Activated T-helper 1 cell treated with anti-CD3 and anti-CD28 coated beads, Interleukin-2, amount 50 U/mL, for 16 hours (primary cell): ENCODE measurements around the gene HYOU1.
A peak's percentile ranks its signal among the peaks of the same experiment; 100 is the strongest.
"Not testable (repeated sequence)": the region's sequence is repeated elsewhere in the genome, so short reads cannot be mapped to it uniquely, and the experiment has no call there.

Experiments used
- DNase-seq, 2 donors: peaks; one replicate each; pipeline ENCODE4 v3.0.0-alpha.2; 2020; ENCODE audit warnings: low read depth in 1 of 2, low spot score in 1 of 2

HYOU1 gene

GRCh38 chr11:119044708-119045107, 12.3 kb downstream of the HYOU1 start:
- no peak for DNase-seq

GRCh38 chr11:119042927-119043326, 14.1 kb downstream of the HYOU1 start:
- no peak for DNase-seq

- no peak for DNase-seq
Measured at GRCh38 chr11:119041821-119042514, 15.0 kb downstream of the HYOU1 start.

GRCh38 chr11:119039471-119039870, 17.5 kb downstream of the HYOU1 start:
- DNase-seq: not testable (repeated sequence)

- DNase-seq: no peak
Measured at GRCh38 chr11:119038884-119039283, 18.1 kb downstream of the HYOU1 start.

GRCh38 chr11:119034813-119035212, 22.2 kb downstream of the HYOU1 start:
- no peak for DNase-seq

- not testable (repeated sequence) for DNase-seq
Measured at GRCh38 chr11:119033421-119033820, 23.6 kb downstream of the HYOU1 start.

GRCh38 chr11:119031912-119032280, 25.1 kb downstream of the HYOU1 start:
- DNase-seq: no peak

- DNase-seq: peak; percentile 98 to 99
Measured at GRCh38 chr11:119030329-119031047, 26.5 kb downstream of the HYOU1 start, which contains the start of gene SLC37A4. TSS of gene SLC37A4 (minus strand) at chr11:119030877.

GRCh38 chr11:119030029-119030328, 27.0 kb downstream of the HYOU1 start:
- DNase-seq: no peak

GRCh38 chr11:119029340-119030028, 27.5 kb downstream of the HYOU1 start:
- peak in 1 of 2 donors; percentile 27 for DNase-seq

GRCh38 chr11:119029069-119029339, 28.0 kb downstream of the HYOU1 start:
- DNase-seq: no peak

- DNase-seq: no peak
Measured at GRCh38 chr11:119028346-119029068, 28.5 kb downstream of the HYOU1 start.

GRCh38 chr11:119027561-119028345, 29.3 kb downstream of the HYOU1 start:
- DNase-seq: no peak

- no peak for DNase-seq
Measured at GRCh38 chr11:119026970-119027369, 30.0 kb downstream of the HYOU1 start.

- no peak for DNase-seq
Measured at GRCh38 chr11:119025978-119026766, 30.8 kb downstream of the HYOU1 start.

GRCh38 chr11:119025541-119025940, 31.5 kb downstream of the HYOU1 start:
- no peak for DNase-seq

GRCh38 chr11:119025099-119025473, 31.9 kb downstream of the HYOU1 start:
- DNase-seq: no peak

GRCh38 chr11:119024430-119025098, 32.4 kb downstream of the HYOU1 start:
- DNase-seq: no peak

- DNase-seq: no peak
Measured at GRCh38 chr11:119023741-119024140, 33.3 kb downstream of the HYOU1 start.
